Gastrocnemius medialis (tissue), 4 donors: Measurements from ENCODE around the gene PAPSS1.

Experiments used
- CTCF ChIP-seq, 5 experiments: fragments of 450-650 bp in 3 of 5; fragments of 200-600 bp in 2 of 5; sonication (generic) in 2 of 5; IDR thresholded peaks in 4 of 5; conservative IDR thresholded peaks in 1 of 5; 1 replicate in 4 of 5; 2 replicates in 1 of 5; pipeline ENCODE4 v1.5.1; 2016 to 2019; ENCODE audit warnings: antibody characterized with exemption in 5 of 5, mild to moderate bottlenecking in 3 of 5, moderate library complexity in 3 of 5
- POLR2A ChIP-seq, 2 donors: fragments of 450-650 bp; IDR thresholded peaks; one replicate each; pipeline ENCODE4 v1.6.1; 2017; ENCODE audit warnings: antibody characterized with exemption in 2 of 2, mild to moderate bottlenecking in 2 of 2, moderate library complexity in 2 of 2

DNA sequence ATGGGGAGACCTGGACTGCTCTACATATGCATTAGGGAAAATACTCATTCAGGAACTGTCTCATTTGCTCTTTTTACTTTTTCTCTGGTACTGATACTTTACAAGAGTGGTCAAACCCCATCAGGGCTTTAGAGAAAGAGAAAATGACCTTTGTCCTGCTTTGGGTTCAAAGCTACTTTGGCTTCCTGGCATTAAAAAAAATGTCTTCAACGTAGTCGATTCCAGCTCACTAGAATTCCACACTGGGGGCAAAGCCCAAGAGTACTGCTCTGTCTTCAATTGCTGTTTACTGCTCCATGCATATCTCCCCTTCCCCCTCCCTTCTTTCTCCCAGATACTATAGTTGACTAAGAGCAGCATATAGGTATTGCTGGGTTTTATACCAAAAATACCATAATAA lies 98.0 kb downstream of the PAPSS1 start:
- no peak for TF ChIP-seq POLR2A (IDR thresholded peaks at IDR 0.05)
- no peak for TF ChIP-seq CTCF (IDR thresholded peaks at IDR 0.05 in 4 of 5, conservative IDR thresholded peaks at IDR 0.05 in 1 of 5)
